HG03064 (cell line): ENCODE measurements around the gene MARCHF5.

Experiments
- ATAC-seq: cut with Tn5 transposase; IDR thresholded peaks from one replicate; pipeline ENCODE4 v1.9.1; 2021; ENCODE audit warnings: low read depth; ENCODE audit not compliant: unreplicated experiment

Gene MARCHF5

GRCh38 chr10:92290837-92291615 lies at the start of gene MARCHF5, which contains the start of gene CPEB3:
Gene MARCHF5, plus strand, starts transcription at chr10:92291167. Its CDS starts 328 bp downstream, at chr10:92291495.
Gene CPEB3, minus strand, starts transcription at chr10:92291078. Its CDS starts 50,728 bp downstream, at chr10:92240350.
- ATAC-seq: peak; percentile 98

GRCh38 chr10:92241501-92241900 lies 49.5 kb upstream of the MARCHF5 start:
- no peak for ATAC-seq

- no peak for ATAC-seq
Observed at GRCh38 chr10:92242380-92242779, 48.6 kb upstream of the MARCHF5 start.

GRCh38 chr10:92242910-92243671 lies 47.9 kb upstream of the MARCHF5 start:
- no peak for ATAC-seq

GRCh38 chr10:92244796-92245195 lies 46.2 kb upstream of the MARCHF5 start:
- peak; percentile 51 for ATAC-seq

GRCh38 chr10:92248566-92248965 lies 42.4 kb upstream of the MARCHF5 start:
- no peak for ATAC-seq

GRCh38 chr10:92263396-92263795 lies 27.6 kb upstream of the MARCHF5 start:
- no peak for ATAC-seq

- ATAC-seq: no peak
Observed at GRCh38 chr10:92264249-92264648, 26.7 kb upstream of the MARCHF5 start.

- peak; percentile 57 for ATAC-seq
Observed at GRCh38 chr10:92265687-92266258, 25.2 kb upstream of the MARCHF5 start.

- no peak for ATAC-seq
Observed at GRCh38 chr10:92267343-92267742, 23.6 kb upstream of the MARCHF5 start.

GRCh38 chr10:92268748-92269147 lies 22.2 kb upstream of the MARCHF5 start:
- no peak for ATAC-seq

GRCh38 chr10:92274071-92274470 lies 16.9 kb upstream of the MARCHF5 start:
- ATAC-seq: no peak

- no peak for ATAC-seq
Observed at GRCh38 chr10:92278996-92279696, 11.8 kb upstream of the MARCHF5 start.

GRCh38 chr10:92284112-92284704 lies 6.8 kb upstream of the MARCHF5 start:
- no peak for ATAC-seq

- peak; percentile 7 for ATAC-seq
Observed at GRCh38 chr10:92290076-92290836, 711 bp upstream of the MARCHF5 start.

- ATAC-seq: no peak
Observed at GRCh38 chr10:92291616-92291865, 574 bp downstream of the MARCHF5 start.

- no peak for ATAC-seq
Observed at GRCh38 chr10:92291921-92292845, 1.2 kb downstream of the MARCHF5 start.

GRCh38 chr10:92298487-92298886 lies 7.5 kb downstream of the MARCHF5 start:
- no peak for ATAC-seq

GRCh38 chr10:92303096-92303495 lies 12.1 kb downstream of the MARCHF5 start:
- no peak for ATAC-seq
